GM18505 (cell line): ENCODE measurements around the gene CHRNB4.

Experiments
- ATAC-seq: cut with Tn5 transposase; IDR thresholded peaks from one replicate; pipeline ENCODE4 v1.9.1; 2021; ENCODE audit not compliant: unreplicated experiment
- POLR2A ChIP-seq: IDR thresholded peaks from 4 replicates; pipeline ENCODE4 v1.6.1; 2011; ENCODE audit warnings: borderline replicate concordance; ENCODE audit not compliant: insufficient read depth, insufficient read length; ENCODE audit errors: extremely low read depth

Gene CHRNB4

DNA sequence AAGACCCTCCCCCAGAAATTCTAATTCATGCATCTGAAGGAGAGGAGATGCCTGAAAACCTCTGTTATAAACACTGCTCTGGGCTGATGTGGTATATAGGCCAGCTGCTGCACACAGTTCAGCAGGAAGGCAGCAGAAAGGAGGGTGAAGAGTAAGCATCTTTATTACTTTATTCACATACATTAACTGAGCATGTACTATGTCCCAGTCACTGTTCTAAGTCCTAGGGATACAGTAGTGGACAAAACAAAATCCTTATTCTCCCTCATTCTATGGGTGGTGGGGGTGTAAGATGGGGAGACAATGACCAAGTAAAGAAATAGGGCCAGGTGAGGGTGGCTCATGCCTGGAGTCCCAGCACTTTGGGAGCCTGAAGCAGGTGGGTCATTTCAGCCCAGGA lies 17.8 kb upstream of the CHRNB4 start:
- TF ChIP-seq POLR2A = no peak

DNA sequence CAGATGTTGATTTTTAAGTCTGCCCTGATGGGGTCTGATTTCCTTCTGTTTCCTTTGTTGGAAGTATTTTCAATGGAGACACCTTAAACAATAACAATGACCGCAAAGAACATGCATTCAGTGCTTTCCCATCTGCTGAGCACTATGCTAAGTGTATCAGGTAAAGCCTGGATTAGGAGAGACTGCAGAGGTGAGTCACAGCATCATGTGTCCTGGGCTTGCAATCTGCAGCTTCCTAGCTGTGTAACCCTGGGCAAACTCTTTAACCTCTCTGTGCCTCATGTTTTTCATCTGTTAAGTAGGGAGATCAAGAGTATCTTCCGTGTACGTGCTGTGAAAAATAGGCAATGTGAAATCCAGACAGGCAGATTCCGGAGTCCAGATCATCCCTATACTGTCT lies 13.3 kb upstream of the CHRNB4 start:
- no peak for ATAC-seq
- TF ChIP-seq POLR2A = no peak

More for the DNA sequence above, 17.8 kb upstream of the CHRNB4 start:
- no peak for ATAC-seq

GRCh38 chr15:78651930-78652615 lies 11.1 kb upstream of the CHRNB4 start:
- no peak for ATAC-seq

DNA sequence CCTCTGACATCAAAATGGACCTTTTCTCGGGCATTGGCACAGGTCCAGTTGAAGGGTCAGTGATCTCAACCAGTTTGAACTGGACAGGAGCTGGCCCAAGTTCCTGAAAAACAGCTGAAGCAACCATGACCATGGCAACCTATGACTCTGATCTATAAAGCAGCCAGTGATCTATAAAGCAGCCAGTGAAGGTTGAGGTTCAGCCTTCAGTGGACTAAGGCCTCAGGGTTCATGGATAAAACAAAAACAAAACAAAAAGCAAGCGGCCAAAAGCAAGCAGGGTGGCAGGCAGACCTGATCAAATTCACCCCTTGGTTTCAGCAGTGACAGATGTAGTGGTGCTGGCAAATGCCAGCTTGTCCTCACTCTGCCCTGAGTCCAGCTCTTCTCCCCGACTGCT lies 10.0 kb upstream of the CHRNB4 start:
- ATAC-seq = no peak
- TF ChIP-seq POLR2A = no peak

More at GRCh38 chr15:78651930-78652615, 11.1 kb upstream of the CHRNB4 start:
- TF ChIP-seq POLR2A = no peak

GRCh38 chr15:78650022-78650421 lies 9.0 kb upstream of the CHRNB4 start:
- no peak for ATAC-seq
- TF ChIP-seq POLR2A = no peak

DNA sequence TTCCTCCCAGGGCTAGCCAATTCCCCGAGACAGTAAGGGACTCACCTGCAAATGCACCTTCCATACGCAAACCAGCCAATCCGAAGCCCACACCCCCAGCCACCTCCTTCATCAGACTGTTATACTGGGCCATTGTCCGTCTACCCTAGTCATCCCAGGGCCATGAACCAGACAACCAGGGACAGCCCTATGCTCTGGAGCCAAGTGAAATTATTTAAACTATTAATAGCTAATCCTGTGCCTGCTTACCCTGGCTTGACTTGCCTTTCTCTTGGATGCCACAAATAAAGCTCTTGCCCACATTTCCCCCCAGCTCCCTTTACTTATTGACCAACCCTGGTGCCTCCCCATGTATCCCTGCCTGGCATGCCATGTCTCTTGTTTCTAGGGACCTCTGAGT lies 4.0 kb upstream of the CHRNB4 start:
- ATAC-seq = no peak
- TF ChIP-seq POLR2A = no peak

DNA sequence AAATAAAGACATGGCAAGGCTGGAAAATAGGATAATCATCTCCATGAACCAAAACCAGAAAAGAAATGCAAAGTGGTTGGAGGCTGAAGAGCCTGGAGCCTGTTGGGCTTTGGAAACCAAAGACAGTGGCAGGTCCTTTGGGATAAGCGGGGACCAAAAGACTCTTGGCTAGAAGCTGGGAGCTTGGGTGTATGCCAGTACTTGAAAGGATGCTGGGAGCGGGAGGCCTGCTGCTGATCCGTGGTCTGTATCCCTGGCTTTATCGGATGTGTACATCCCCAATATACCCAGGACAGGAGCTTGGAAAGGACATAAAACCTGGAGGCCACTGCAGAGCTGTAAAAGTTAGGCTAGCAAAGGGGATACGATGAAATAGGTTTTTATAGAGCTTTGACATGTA lies 1.3 kb upstream of the CHRNB4 start:
- TF ChIP-seq POLR2A = no peak
- ATAC-seq = no peak

GRCh38 chr15:78641749-78642275 lies 802 bp upstream of the CHRNB4 start:
- no peak for TF ChIP-seq POLR2A
- no peak for ATAC-seq

DNA sequence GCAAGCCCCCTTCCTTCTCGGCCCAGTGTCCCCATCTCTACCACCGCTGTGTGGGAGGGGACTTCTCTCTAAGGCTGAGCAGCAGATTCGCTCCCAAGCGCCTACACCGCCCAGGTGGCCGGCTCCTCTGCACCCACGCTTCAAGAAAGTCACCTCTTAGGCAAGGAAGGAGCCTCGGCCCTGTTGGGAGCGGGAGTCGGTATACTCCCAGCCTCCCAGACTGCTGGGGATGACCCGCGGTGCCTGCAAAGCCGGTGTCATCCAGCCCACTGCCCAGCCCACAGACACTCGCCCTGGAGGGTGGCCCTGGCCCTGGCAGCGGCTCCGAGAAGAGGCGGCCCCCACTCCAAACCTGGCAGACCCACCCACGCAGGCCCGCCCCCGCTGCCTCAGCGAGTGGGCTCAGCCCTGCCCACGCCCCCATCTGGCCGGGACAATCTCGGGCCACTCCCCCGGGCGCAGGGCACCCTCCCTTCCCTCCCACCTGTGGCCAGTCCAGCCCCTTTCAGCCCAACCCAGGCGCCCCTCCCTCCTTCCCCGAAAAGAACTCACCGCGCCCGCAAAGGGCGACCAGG lies 396 bp downstream of the CHRNB4 start:
- ATAC-seq = no peak
- TF ChIP-seq POLR2A = no peak

DNA sequence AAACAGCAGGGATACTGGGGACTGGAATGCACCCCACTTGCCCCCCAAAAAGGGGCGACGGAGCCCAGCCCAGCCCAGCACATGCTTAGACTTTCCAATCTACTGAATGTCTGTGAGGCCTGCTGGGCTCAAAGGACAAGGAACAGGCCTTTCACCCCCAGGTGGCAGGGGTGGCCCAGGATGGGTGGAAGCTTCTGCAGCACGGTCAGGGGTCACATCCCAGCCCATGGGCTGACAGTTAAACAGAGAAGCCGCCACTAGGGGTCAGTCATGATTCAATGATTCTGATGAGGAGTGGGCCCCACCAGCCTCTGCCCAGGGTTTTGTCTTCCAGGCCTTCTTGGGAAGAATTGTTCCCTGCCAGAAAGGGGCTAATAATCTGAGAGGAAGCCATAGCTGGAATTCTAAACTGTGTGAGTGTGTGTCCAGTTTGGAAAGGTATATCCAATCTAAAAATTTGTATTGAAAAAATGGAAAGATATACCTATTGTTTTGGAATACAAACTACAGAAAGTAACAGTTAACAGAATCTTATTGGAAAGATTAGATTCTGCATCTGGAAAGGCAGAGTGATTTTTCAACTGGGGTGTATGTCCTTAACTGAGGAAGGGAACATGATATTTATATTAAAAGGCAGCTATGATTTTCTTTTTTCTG lies 2.2 kb downstream of the CHRNB4 start:
- no peak for ATAC-seq
- TF ChIP-seq POLR2A = no peak

DNA sequence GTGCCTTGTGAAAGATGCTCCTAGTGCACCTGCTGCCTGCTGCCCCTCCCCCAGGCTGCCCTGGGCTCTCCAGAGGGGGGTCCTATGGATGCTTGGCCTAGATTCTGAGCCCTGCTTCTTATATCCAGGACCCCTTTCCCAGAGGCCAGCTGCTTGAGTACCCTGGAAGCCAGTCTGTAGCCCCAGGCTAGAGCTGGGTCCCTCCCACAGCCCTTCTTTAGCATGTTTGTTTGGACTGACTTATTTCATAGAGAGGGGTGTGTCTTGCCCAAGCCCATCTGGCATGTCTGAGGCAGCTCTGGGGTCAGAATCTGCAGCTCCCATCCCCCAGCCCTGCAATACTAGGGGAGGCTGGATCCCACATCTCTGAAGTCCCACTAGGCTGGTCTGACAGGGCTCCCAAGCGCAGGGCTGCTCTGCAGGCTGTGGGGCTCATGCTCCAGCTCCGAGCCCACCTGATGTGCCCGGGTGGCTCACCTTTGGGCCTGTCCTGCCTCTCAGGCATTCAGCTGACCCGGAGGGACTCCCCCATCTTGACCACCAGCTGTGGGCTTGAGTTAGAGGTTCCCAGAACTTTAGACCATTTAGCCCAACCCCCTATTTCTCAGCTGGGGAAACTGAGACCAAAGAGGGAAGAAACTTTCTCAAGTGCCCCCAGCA lies 3.1 kb downstream of the CHRNB4 start:
- no peak for TF ChIP-seq POLR2A
- no peak for ATAC-seq

DNA sequence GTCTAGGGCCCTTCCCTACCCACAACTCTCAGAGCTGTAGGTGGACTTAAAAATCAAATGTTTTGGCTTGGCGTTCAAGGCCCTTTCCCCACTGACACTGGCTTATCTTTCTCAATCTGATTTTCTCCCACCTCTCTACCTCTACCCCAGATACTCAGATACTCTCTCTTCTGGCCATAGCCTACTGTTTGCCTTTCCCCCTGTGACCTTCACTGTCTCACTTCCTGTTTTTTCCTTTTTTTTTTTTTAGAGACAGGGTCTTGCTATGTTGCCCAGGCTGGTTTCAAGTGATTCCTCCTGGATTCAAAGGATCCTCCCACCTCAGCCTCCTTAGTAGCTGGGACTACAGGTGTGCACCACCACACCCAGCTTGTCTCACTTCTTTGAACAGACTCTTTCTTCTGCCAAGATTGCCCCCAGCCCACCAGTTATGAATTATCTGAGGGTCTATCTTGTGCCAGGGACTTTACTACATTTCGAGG lies 4.6 kb downstream of the CHRNB4 start:
- ATAC-seq = no peak
- no peak for TF ChIP-seq POLR2A

DNA sequence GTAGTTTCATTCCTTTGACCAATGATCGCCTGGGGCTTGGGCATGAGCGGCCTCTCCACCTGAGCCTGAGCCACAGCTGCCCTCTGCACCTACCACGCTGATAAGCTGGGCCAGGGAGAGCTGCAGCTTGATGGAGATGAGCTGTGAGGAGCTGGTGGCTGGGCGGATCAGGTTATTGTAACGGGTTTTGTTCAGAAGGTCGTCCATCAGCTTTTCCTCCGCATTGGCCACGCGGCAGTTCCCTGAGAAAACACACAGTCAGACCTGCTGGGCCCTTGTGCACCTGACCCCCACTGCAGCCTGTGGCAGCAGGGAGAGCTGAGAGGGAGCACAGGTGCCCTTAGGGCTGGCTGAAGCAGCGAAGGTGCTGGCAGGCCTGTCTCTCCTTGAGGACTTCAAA lies 5.7 kb downstream of the CHRNB4 start:
- no peak for TF ChIP-seq POLR2A
- no peak for ATAC-seq
